ENCODE measurements around the gene TUNAR.

The TUNAR gene

DNA sequence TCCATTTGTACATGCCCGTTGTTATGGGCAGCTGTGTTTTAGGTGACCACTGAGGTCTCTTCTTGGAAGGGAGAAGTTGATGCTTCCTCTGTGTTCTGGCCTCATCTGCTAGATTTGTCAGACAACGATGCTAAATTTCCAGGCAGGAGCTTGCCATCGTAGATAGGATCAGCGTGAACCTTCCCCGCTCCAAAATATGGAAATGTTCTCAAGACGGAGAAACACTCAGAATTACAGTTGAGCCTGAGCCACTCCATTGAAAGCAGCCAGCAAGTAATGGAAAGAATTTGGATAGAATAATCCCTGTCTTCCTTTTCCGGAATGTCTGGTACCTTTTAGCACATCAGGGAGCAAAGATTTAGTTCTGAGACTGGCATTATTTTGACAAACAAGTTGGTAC is 34.8 kb downstream of the TUNAR start:
- DNase-seq (ENCODE audit: low spot score): no peak
- no peak overlapping the region for H3K27ac Mint-ChIP-seq
- H3K9me3 Mint-ChIP-seq: no peaks in the 10 kb centered on the region
- H3K4me3 Mint-ChIP-seq: no peak overlapping the region
- H3K27me3 Mint-ChIP-seq (ENCODE audit: low read depth): peaks cover 3% of the 10 kb centered on the region
- no peaks in the 10 kb centered on the region for H3K4me1 Mint-ChIP-seq (ENCODE audit: low read depth)
- H3K36me3 Mint-ChIP-seq (ENCODE audit: low read depth): no peaks in the 10 kb centered on the region

DNA sequence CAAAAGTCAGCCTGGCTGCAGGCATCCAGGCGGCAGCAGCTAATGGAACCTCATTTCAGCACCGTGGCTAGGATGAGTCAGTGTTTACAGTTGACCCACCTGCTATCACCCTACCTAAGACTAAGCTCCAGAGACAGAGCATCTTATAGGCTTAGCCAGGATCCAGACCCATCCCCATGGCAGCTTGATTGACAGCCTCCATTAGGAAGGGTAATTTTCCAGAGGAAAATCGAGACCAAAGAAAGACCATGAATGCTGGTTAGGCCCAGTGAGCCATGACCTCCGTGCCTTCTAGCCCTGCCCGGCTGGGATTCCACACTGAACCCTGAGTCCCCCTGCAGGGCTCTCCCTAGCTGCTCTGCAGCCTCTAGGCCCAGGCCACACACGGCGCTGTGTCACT is 38.7 kb downstream of the TUNAR start:
- no peaks in the 10 kb centered on the region for H3K36me3 Mint-ChIP-seq (ENCODE audit: low read depth)
- no peak overlapping the region for H3K4me3 Mint-ChIP-seq
- H3K27me3 Mint-ChIP-seq (ENCODE audit: low read depth): peaks cover 5% of the 10 kb centered on the region
- H3K4me1 Mint-ChIP-seq (ENCODE audit: low read depth): no peaks in the 10 kb centered on the region
- no peak for DNase-seq (ENCODE audit: low spot score)
- H3K9me3 Mint-ChIP-seq: no peaks in the 10 kb centered on the region
- H3K27ac Mint-ChIP-seq: no peak overlapping the region

DNA sequence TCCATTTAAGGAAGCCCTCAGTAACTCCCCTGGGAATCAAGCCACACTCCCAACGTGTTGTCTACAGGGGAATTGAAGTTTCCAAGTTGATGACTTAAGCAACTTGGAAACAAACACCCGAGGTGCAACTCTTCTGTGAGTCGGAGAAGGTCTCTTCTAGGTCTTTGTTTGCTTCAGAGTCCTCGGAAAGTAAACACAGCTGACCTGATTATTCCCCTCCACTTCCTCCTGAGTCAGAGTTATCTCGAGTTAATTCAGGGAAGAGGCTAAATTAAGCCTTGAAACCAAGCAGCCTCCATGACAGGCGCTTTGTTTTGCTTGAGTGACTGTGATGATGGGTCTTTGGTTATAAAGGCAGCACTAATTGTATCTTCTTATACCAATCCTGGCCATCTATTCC is 41.8 kb downstream of the TUNAR start:
- Mint-ChIP-seq H3K27me3 (ENCODE audit: low read depth) (peaks cover 3% of the 10 kb centered on the region), H3K9me3 (no peaks in the 10 kb centered on the region), H3K27ac (no peak overlapping the region), H3K36me3 (ENCODE audit: low read depth) (no peaks in the 10 kb centered on the region), H3K4me3 (no peak overlapping the region), H3K4me1 (ENCODE audit: low read depth) (no peaks in the 10 kb centered on the region)
- no peak for DNase-seq (ENCODE audit: low spot score)

DNA sequence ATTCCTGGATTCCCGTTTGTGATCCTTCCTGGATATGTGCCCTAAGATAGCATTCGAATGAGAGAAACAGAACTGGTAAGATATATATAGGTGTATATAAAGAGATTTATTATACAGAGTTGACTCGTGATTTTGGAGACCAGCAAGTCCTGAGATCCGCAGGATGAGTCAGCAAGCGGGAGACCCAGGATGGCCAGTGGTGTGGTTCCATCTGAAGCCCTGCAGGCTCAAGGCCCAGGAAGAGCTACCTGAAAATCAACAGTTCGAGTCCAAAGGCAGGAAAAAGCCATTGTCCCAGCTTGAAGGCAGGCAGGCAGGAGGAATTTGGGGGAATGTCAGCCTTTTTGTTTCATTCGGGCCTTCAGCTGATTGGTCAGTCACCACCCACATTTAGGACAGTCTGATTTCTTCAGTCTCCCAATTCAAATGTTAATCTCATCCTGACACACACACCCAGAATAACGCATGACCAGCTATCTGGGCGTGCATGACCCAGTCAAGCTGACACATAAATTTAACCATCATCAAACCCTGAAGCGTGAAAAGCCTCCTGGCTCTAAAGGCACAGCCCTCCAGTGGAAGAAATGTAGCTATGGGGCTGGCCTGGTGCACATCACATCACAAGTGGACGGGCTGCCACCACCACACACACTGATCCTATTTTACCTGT is 44.3 kb downstream of the TUNAR start:
- Mint-ChIP-seq H3K4me1 (ENCODE audit: low read depth) (no peaks in the 10 kb centered on the region), H3K4me3 (no peak overlapping the region), H3K27ac (no peak overlapping the region), H3K27me3 (ENCODE audit: low read depth) (peaks cover 3% of the 10 kb centered on the region), H3K9me3 (no peaks in the 10 kb centered on the region), H3K36me3 (ENCODE audit: low read depth) (no peaks in the 10 kb centered on the region)
- no peak for DNase-seq (ENCODE audit: low spot score)

DNA sequence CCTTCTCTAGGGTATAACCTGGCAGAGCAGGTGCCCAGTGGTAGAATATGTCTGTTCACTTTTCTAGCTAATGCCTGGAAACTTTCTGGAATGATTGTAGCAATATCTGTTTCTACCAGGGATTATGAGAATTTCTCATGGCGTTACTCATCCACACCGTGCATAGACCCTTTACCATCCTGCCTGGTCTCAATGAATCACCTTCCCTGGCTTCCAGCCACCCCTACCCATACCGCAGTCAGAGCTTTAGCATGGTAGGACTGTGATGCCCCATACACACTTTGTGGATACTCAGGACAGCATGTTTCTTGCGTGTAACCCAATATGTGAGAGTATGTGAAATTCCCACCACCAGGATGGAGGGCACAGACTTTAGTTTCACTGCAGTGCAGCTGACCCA is 45.4 kb downstream of the TUNAR start:
- no peak for DNase-seq (ENCODE audit: low spot score)
- Mint-ChIP-seq H3K27me3 (ENCODE audit: low read depth) (peaks cover 3% of the 10 kb centered on the region), H3K36me3 (ENCODE audit: low read depth) (no peaks in the 10 kb centered on the region), H3K27ac (no peak overlapping the region), H3K4me3 (no peak overlapping the region), H3K9me3 (no peaks in the 10 kb centered on the region), H3K4me1 (ENCODE audit: low read depth) (no peaks in the 10 kb centered on the region)

DNA sequence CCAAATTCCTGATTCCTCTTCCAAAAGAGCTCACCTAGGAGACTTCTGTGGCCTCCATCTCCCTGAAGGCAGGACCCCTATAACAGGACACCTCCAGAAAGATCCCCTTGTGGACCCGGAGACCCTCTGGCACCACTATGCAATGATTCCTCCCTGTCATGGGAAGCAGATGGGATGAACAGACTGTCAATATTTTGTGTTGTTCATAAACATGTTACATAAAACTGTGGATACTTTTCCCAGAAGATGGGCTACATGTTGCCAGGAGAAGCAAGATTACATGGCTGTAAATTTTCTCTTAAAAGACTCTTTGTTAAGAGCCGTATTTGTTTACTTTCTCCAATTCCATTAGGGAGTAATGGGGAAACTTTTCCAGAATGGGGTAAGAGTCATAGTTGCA is 52.1 kb downstream of the TUNAR start:
- no peak overlapping the region for H3K4me3 Mint-ChIP-seq
- H3K27me3 Mint-ChIP-seq (ENCODE audit: low read depth): no peaks in the 10 kb centered on the region
- no peak for DNase-seq (ENCODE audit: low spot score)
- H3K27ac Mint-ChIP-seq: no peak overlapping the region
- H3K9me3 Mint-ChIP-seq: no peaks in the 10 kb centered on the region
- no peaks in the 10 kb centered on the region for H3K4me1 Mint-ChIP-seq (ENCODE audit: low read depth)
- H3K36me3 Mint-ChIP-seq (ENCODE audit: low read depth): no peaks in the 10 kb centered on the region

DNA sequence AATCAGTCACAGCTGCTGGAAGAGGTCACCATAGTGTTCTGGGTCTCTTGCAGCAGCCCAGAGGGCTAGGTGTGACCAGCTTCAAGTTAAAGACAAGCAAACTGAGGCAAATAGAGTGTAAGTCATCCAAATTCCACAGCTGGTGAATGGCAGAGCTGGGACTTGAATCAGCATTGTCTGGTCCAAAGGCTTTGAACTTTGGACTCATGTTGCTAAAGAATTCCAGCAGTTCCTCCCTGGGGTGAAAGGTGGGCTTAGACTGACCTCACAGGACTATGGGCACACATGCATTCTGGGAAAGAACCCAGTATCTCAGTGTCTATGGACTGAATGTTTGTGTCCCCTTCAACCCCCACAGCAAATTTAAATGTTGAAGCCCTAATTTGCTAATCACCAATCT is 54.8 kb downstream of the TUNAR start:
- Mint-ChIP-seq H3K4me3 (no peak overlapping the region), H3K4me1 (ENCODE audit: low read depth) (no peaks in the 10 kb centered on the region), H3K27me3 (ENCODE audit: low read depth) (no peaks in the 10 kb centered on the region), H3K27ac (no peak overlapping the region), H3K36me3 (ENCODE audit: low read depth) (no peaks in the 10 kb centered on the region), H3K9me3 (no peaks in the 10 kb centered on the region)
- DNase-seq (ENCODE audit: low spot score): no peak

DNA sequence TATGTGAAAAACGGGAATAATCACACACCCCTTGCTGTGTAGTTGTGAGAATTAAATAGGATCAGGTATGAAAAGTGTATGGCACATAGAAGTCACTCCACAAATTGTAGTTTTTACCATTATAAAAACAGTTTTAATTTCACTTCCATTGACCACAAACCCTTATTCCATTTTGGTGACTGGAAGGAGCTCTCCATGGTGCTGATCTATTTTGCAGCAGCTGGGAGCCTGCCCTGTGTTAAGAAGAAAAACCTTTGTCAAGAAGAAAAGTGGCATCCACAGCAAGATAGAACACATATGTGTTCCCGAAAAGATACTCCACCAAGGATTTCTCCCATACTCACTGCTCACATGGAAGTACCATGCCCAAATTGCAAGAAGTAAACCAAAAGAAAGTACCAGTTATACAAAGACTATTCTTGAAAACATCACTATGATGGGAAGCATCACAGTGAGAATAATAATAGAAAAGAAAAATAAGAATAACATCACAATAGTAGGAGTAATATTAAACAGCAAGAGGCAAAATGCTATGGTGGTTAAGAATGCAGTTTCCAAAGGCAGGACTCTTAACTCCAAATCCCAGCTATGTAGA is 58.7 kb downstream of the TUNAR start:
- H3K27ac Mint-ChIP-seq: no peak overlapping the region
- H3K4me3 Mint-ChIP-seq: no peak overlapping the region
- H3K4me1 Mint-ChIP-seq (ENCODE audit: low read depth): no peaks in the 10 kb centered on the region
- H3K36me3 Mint-ChIP-seq (ENCODE audit: low read depth): no peaks in the 10 kb centered on the region
- no peaks in the 10 kb centered on the region for H3K9me3 Mint-ChIP-seq
- no peak for DNase-seq (ENCODE audit: low spot score)
- H3K27me3 Mint-ChIP-seq (ENCODE audit: low read depth): no peaks in the 10 kb centered on the region

DNA sequence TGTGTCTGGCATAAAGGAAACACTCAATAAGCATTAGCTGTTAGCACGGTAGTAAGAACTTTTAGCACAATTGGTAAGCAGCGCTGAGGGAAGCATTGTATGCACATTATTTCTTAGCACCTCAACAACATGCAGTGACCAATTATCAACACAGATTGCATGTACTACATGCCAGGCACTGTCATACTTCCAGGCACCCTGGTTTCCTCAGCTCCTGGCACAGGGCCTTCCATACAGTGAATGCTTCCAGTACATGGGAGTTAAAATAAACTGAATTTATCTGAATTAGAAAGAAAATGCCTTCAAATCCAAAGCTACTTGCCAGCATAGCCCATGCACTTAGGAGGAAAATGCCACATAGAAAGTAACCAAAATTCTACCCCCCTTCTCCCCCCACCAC is 59.4 kb downstream of the TUNAR start:
- Mint-ChIP-seq H3K36me3 (ENCODE audit: low read depth) (no peaks in the 10 kb centered on the region), H3K27me3 (ENCODE audit: low read depth) (no peaks in the 10 kb centered on the region), H3K4me1 (ENCODE audit: low read depth) (no peaks in the 10 kb centered on the region), H3K4me3 (no peak overlapping the region), H3K27ac (no peak overlapping the region), H3K9me3 (peaks cover 2% of the 10 kb centered on the region)
- DNase-seq (ENCODE audit: low spot score): no peak

DNA sequence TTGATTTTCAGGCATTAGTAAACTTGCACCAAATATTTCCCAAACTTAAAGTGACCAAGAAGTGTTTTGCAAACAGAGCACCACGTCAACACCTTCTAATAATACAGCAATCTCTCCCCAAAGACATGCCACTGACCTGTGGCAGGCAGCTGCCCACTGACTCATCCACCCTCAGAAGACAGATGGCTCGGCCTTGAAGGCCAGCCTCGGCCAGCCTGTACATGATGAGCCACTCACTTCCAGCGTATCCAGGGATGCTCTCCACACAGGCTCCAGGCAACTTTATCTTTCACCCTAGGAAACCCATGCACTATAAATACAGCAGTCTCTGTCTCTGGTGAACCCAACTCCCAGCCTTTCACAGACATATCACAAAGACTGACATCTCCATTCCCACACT is 62.7 kb downstream of the TUNAR start:
- H3K27ac Mint-ChIP-seq: no peak overlapping the region
- no peaks in the 10 kb centered on the region for H3K4me1 Mint-ChIP-seq (ENCODE audit: low read depth)
- no peaks in the 10 kb centered on the region for H3K36me3 Mint-ChIP-seq (ENCODE audit: low read depth)
- no peak overlapping the region for H3K4me3 Mint-ChIP-seq
- H3K9me3 Mint-ChIP-seq: peaks cover 9% of the 10 kb centered on the region
- H3K27me3 Mint-ChIP-seq (ENCODE audit: low read depth): no peaks in the 10 kb centered on the region
- no peak for DNase-seq (ENCODE audit: low spot score)

DNA sequence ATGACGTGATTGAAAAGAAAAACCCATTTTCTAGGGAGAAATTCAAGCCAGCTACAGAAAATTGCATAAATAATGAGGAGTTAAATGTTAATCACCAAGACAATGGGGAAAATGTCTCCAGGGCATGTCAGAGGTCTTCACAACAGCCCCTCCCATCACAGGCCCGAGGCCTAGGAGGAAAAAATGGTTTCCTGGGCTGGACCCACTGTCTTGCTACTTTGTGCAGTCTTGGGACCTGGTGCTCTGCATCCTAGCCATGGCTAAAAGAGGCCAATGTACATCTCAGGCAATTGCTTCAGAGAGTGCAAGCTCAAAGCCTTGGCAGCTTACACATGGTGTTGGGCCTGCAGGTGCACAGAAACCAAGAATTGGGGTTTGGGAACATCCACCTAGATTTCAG is 65.3 kb downstream of the TUNAR start:
- Mint-ChIP-seq H3K27ac (no peak overlapping the region), H3K36me3 (ENCODE audit: low read depth) (no peaks in the 10 kb centered on the region), H3K9me3 (peaks cover 9% of the 10 kb centered on the region), H3K4me1 (ENCODE audit: low read depth) (no peaks in the 10 kb centered on the region), H3K27me3 (ENCODE audit: low read depth) (no peaks in the 10 kb centered on the region), H3K4me3 (no peak overlapping the region)
- DNase-seq (ENCODE audit: low spot score): no peak

DNA sequence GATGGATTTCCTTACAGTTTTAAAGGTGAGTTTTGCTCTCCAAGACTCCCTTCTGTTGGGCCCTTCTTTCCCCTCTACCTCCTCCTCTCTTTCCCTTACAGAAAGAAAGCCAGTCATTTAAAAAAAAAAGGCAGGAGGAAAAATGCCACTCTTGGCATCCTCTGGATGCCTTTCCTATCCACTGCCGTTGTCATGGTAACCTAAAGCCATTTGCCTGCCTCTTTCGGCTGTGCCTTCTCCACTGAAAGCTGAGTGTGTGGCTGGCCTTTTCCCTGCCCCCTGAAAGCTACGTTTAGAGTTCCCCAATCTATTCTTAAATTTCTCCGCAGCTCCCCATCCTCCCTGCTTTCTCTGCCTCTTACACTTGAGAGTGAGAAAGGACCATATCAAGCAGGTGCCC is 67.1 kb downstream of the TUNAR start:
- H3K27me3 Mint-ChIP-seq (ENCODE audit: low read depth): no peaks in the 10 kb centered on the region
- no peak overlapping the region for H3K27ac Mint-ChIP-seq
- peaks cover 9% of the 10 kb centered on the region for H3K9me3 Mint-ChIP-seq
- H3K4me1 Mint-ChIP-seq (ENCODE audit: low read depth): no peaks in the 10 kb centered on the region
- no peaks in the 10 kb centered on the region for H3K36me3 Mint-ChIP-seq (ENCODE audit: low read depth)
- no peak for DNase-seq (ENCODE audit: low spot score)
- no peak overlapping the region for H3K4me3 Mint-ChIP-seq

DNA sequence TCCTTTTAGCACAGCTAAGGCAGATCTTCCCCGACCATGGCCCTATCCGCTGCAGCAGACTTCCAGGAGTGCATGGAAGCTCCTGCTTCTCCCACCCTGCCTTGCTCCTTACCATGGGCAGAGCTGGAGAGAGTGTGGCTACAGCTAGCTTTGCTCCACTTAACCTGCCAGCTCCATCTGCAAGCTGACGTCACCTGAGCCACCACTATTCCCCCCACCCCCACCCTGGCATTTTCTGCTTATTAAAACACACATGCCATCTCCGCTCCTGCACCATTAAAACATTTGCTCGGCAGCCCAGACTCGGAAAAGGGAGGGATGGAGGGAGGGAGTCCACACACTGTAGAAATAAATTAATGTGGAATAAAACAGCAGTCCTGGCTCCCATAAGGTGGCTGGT is 67.8 kb downstream of the TUNAR start:
- H3K9me3 Mint-ChIP-seq: peaks cover 9% of the 10 kb centered on the region
- no peaks in the 10 kb centered on the region for H3K27me3 Mint-ChIP-seq (ENCODE audit: low read depth)
- no peaks in the 10 kb centered on the region for H3K4me1 Mint-ChIP-seq (ENCODE audit: low read depth)
- H3K4me3 Mint-ChIP-seq: no peak overlapping the region
- no peak for DNase-seq (ENCODE audit: low spot score)
- no peak overlapping the region for H3K27ac Mint-ChIP-seq
- H3K36me3 Mint-ChIP-seq (ENCODE audit: low read depth): no peaks in the 10 kb centered on the region

DNA sequence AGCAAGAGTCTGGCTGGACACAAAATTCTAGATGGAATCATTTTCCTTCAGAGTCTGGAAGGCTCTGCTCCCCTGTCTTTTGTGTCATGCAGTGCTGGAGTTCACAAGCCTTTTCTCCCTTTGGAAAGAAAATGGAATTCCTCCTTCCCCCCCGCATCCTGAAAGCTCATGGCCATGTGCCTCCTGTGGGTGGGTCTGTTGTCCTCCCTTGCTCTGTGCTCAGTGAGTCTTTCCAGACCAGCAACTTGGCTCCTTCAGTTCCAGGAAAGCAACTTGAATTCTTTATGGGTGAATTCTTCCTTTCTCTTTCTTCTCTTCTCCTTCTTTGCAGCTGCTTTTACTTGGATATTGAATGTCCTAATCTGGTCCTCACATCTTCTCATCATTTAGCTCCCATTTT is 70.2 kb downstream of the TUNAR start:
- no peaks in the 10 kb centered on the region for H3K9me3 Mint-ChIP-seq
- no peaks in the 10 kb centered on the region for H3K36me3 Mint-ChIP-seq (ENCODE audit: low read depth)
- H3K4me3 Mint-ChIP-seq: no peak overlapping the region
- no peaks in the 10 kb centered on the region for H3K27me3 Mint-ChIP-seq (ENCODE audit: low read depth)
- DNase-seq (ENCODE audit: low spot score): no peak
- no peak overlapping the region for H3K27ac Mint-ChIP-seq
- H3K4me1 Mint-ChIP-seq (ENCODE audit: low read depth): no peaks in the 10 kb centered on the region

DNA sequence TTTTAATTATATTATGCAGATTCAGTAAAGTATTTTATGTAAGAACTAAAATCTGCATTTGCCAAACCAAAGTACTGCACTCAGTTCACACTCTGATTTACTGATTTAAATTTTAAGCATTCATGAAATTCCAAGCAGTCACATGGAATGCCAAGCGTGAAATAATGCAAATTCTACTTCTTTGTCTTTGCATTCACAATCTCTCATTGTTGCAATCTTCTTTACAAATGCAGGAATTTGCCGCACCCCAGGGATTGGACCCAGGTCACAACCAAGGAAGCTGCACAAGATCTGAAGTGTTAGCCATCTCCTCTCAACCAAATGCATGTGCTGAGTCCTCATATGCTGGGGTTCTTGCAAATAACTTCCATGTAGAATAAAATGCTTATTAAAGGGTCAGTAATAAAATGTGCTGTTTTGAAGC is 71.9 kb downstream of the TUNAR start:
- Mint-ChIP-seq H3K36me3 (ENCODE audit: low read depth) (no peaks in the 10 kb centered on the region), H3K4me1 (ENCODE audit: low read depth) (no peaks in the 10 kb centered on the region), H3K27ac (no peak overlapping the region), H3K9me3 (no peaks in the 10 kb centered on the region), H3K27me3 (ENCODE audit: low read depth) (no peaks in the 10 kb centered on the region), H3K4me3 (no peak overlapping the region)
- DNase-seq (ENCODE audit: low spot score): no peak

Data from T-helper 2 cell treated with Interferon-gamma antibody and Interleukin-4, amounts not matched to agents 5 μg/mL and 100 μg/mL, for 36 hours (primary cell).